ENCODE measurements around the gene CASP3. TPM values are rescaled to one million over a fixed set of nuclear protein-coding genes. Genes with fewer than 3 reads are reported as not detected.
"Not testable (repeated sequence)": the region's sequence is repeated elsewhere in the genome, so short reads cannot be mapped to it uniquely, and the experiment has no call there.

Gene CASP3
- total RNA-seq, 1 donor from 2014 or later = 11.3 TPM

GRCh38 chr4:184598753-184599491 lies 50.3 kb downstream of the CASP3 start:
- DNase-seq (ENCODE audit: low spot score) (no peak), ATAC-seq (no peak)

- no peak for DNase-seq (ENCODE audit: low spot score)
- no peak for ATAC-seq
Measured at GRCh38 chr4:184596617-184597185, 52.5 kb downstream of the CASP3 start.

- no peak for ATAC-seq
- DNase-seq (ENCODE audit: low spot score) = no peak
Measured at GRCh38 chr4:184596044-184596616, 53.1 kb downstream of the CASP3 start.

- DNase-seq (ENCODE audit: low spot score) (no peak), ATAC-seq (no peak)
Measured at GRCh38 chr4:184595430-184595829, 53.8 kb downstream of the CASP3 start.

- DNase-seq (ENCODE audit: low spot score) = no peak
- ATAC-seq = no peak
Measured at GRCh38 chr4:184593461-184593860, 55.8 kb downstream of the CASP3 start.

GRCh38 chr4:184591747-184592270 lies 57.4 kb downstream of the CASP3 start:
- DNase-seq (ENCODE audit: low spot score); ATAC-seq: not testable (repeated sequence)

- no peak for DNase-seq (ENCODE audit: low spot score)
Measured at GRCh38 chr4:184591070-184591677, 58.1 kb downstream of the CASP3 start.

GRCh38 chr4:184590196-184590595 lies 59.1 kb downstream of the CASP3 start:
- ATAC-seq = no peak
- DNase-seq (ENCODE audit: low spot score) = no peak

More at GRCh38 chr4:184591070-184591677, 58.1 kb downstream of the CASP3 start:
- peak; percentile 70 for ATAC-seq

- ATAC-seq (no peak), DNase-seq (ENCODE audit: low spot score) (no peak)
Measured at GRCh38 chr4:184588893-184589292, 60.4 kb downstream of the CASP3 start.

GRCh38 chr4:184587701-184588100 lies 61.5 kb downstream of the CASP3 start:
- ATAC-seq (no peak), DNase-seq (ENCODE audit: low spot score) (no peak)

GRCh38 chr4:184587221-184587620 lies 62.0 kb downstream of the CASP3 start:
- DNase-seq (ENCODE audit: low spot score) (no peak), ATAC-seq (no peak)

GRCh38 chr4:184583738-184584502 lies 65.3 kb downstream of the CASP3 start:
- ATAC-seq = no peak

More at GRCh38 chr4:184583738-184584502, 65.3 kb downstream of the CASP3 start:
- no peak for DNase-seq (ENCODE audit: low spot score)

Other genes with a start within 250 kb of the CASP3 start
- gene IRF2, start 174.9 kb downstream of the CASP3 start, total RNA-seq = 30.5 TPM
- gene PRIMPOL, start 291 bp upstream of the CASP3 start, total RNA-seq = 5.9 TPM
- gene CENPU, start 84.6 kb upstream of the CASP3 start, total RNA-seq = 1.6 TPM
- gene ACSL1, start 176.5 kb upstream of the CASP3 start, total RNA-seq = 818 TPM

Data from left lobe of liver (tissue), 2 donors.